ENCODE measurements around the gene ABCC1.
"Not testable (repeated sequence)": the region's sequence is repeated elsewhere in the genome, so short reads cannot be mapped to it uniquely, and the experiment has no call there.

ABCC1 gene

DNA sequence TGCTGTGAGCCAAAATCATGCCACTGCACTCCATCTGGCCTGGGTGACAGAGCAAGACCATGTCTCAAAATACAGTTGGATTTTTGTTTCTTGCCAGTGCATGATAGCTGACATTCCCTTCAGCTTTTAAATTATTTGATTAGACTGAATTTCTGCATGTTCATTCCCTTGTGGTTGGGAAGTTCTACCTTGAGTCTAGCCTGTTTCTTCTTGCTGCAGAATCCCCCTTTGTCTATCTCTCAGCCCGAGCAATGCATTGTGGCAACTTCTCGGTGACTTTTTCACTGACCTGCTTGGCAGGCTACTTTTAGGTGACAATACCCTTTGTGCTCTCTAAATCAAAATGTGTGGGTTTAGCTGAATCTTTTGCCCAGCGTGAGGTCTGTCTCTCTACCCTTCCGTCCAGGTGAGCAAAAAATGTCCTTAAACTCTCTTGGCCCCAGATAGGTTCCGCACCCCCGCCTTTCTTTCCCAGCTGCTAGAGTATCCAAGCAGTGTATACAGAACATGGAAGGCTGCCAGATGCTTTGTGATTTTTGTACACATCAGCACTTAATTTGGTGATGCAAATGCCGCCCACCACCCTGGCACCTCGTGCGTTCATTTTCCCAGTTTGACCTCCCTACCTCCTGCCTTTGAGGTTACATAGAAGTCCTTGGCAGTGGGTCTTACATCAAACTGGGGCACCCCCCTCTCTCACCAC is 143.7 kb downstream of the ABCC1 start:
- no peak for DNase-seq

DNA sequence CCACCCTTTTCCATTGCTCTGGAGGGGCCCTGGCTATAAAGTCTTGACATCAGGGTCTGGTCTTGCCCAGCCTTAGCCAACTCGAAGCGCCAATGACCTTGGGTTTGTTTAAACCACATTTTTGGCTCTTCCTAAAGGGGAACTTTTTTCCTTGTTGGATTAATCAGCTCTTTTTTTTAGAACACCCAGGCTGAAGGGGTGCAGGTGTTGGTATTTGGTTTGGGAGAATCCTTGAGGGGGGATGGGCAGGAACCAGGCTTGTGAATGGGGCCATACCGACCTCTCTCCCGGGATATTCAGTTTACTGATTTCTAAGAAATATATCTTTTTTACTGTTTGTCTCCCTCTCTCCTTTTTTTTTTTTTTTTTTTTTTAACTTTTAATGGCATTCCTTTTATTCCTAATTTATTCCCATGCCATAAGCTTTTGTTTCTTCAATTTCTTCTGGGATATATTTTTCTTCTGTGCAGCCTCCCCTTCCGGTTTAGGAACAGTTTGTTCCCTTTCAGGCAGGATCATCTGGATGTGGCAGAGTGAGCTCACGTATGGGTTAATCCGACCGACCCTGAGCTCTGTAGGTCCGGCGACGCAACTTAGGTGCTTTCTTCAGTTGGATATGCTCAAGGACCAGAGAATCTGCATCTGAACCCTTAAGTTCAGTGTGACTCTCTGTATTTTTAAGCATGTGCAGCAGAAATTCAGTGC is 144.4 kb downstream of the ABCC1 start:
- DNase-seq: no peak

DNA sequence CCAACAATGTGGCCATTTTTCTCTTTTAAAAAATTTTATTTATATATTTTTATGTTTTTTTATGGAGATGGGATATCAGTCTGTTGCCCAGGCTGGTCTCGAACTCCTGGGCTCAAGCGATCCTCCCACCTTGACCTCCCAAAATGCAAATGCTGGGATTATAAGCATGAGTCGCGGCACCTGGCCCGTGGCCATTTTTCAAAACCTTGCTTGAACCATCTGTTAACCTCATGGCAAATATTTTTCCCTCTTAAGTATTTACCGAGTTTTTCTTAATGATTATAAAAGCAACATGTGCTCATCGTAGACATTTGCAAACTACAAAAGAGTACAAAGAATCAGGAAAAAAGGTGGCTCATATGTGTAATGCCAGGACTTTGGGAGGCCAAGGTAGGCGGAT is 146.2 kb downstream of the ABCC1 start:
- no peak for DNase-seq

DNA sequence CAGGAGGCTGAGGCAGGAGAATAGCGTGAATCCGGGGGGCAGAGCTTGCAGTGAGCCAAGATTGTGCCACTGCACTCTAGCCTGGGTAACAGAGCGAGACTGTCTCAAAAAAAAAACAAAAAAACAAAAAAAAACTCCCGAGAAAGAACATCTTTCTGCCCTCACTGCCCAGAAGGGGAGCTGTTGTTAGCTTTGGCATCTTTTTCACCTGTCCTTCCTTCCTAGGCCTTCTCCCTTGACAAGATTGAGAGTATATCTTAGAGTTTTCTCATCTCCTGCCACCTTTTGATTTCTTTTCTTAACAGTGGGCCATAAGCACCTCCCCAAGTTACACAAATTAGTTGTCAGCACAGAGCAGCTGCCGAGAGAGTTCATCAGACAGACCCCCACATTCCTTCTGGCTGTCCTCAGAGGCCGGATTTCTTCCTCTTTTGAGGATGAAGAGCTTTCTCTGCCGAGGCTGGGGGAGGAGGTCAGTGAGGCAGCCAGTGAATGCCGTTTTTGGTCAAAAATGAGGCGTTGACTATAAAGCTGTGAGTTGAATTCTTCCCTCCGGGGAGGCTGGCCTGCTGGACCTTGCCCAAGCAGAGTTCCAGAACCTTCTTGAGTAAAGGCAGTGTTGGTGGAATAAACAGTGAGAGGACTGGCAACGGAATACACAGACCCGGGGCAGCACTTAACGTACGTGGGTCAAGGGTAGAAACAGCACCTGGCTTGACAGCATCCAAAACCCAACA is 146.9 kb downstream of the ABCC1 start:
- no peak for DNase-seq

DNA sequence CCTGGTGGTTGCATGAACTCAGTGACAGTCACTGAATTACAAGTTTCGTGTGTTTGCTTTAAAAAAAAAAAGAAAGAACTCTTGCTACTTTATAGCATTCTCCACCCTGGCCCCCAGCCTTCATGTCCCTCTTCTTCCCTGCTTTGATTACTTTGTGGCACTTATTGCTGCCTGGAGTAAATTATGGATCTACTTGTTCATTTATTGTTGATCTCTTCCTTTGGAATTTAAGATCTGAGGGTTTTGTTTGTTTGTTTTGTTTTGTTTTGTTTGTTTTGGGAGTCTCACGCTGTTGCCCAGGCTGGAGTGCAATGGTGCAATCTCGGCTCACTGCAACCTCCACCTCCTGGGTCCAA is 147.4 kb downstream of the ABCC1 start:
- DNase-seq: no peak

DNA sequence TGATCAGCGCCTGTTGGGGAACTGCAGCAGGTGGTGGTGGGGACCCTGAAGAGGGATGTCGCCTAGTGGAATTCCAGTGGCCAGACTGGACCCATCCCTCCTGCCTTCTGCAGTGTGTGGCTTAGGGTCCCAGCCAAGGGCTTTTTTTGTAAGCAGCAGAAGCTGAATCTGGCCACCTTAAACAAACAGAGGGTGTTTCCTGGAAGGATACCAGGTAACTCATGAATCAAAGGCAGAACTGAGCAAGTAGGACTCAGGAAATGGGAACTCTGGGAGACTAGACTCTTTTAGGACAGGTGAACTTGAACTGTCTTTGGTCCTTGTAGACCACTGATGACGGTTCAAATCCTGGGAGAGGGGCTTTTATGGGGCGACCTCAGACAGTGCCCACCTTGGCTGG is 149.9 kb downstream of the ABCC1 start:
- DNase-seq: no peak

DNA sequence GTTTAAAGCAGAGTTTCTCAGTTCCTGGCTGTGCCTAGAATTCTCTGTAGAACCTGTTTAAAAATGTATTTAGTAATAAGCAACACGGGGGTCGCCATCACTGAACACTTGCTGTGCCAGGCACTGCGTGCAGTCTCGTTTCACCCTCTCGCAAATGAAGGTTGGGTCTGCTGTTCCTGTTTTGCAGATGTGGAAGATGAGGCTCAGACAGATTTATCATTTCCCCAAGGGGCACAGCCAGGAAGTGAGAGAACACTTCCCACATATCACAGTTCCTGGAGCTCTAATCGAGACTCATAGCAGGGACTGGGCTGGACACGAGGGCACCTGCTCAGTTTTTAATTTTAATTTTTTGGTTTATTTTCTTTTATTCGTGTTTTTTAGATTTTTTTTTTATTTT is 151.2 kb downstream of the ABCC1 start:
- no peak for DNase-seq

DNA sequence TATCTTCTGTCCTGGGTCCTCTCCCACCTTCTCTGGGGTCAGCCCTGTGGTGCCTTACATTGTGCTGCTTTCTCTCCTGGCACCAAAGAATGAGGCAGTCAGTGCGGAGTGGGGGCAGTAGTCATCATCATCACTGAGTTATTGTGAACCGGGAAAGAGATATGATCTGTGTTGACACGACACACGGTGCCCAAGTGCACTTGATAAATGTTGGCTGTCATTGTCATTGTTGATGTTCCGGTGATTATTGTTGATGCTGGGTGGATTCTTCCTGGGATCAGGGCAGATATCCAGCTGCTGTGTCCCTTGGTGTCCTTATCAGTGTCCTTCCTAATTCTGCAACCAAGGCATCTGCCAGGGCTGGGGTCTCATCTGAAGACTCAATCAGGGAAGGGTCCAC is 152.2 kb downstream of the ABCC1 start:
- DNase-seq: no peak

DNA sequence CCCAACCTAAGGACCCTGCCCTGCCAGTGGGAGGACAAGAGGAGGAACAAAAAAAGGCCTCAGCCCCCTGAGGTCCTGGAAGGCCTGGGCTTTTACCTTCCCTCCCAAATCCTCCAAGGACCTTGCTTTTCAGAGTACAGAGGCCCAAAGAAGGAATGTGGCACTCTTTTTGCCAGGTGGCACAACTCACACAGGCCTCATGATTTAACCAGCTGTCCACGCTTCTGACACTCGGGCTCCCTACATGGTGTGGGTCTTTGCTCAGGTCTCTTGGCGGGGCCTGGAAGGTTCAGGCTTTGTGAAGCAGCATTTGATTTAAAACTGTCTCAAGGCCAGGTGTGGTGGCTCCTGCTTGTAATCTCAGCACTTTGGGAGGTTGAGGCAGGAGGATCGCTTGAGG is 153.3 kb downstream of the ABCC1 start:
- DNase-seq: no peak

DNA sequence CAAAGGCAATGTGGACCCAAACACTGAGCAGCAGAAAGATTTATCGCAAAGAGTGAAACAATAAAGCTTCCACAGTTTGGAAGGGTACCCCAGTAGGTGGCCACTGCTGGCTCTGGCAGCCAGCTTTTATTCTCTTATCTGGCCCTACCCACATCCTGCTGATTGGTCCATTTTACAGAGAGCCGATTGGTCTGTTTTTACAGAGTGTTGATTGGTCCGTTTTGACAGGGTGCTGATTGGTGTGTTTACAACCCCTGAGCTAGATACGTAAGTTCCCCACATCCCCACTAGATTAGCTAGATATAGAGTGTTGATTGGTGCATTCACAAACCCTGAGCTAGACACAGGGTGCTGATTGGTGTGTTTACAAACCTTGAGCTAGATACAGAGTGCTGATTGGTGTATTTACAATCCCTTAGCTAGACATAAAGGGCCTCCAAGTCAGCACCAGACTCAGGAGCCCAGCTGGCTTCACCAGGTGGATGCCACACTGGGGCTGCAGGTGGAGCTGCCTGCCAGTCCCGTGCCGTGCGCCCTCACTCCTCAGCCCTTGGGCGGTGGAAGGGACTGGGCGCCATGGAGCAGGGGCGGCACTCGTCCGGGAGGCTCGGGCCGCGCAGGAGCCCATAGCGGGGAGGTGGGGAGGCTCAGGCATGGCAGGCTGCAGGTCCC is 154.9 kb downstream of the ABCC1 start:
- DNase-seq: not testable (repeated sequence)

DNA sequence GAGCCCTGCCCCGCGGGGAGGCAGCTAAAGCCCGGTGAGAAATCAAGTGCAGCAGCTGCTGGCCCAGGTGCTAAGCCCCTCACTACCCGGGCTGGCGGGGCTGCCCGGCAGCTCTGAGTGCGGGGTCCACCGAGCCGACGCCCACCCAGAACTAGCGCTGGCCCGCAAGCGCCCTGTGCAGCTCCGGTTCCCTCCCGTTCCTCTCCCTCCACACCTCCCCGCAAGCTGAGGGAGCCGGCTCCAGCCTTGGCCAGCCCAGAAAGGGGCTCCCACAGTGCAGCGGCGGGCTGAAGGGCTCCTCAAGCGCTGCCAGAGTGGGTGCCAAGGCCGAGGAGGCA is 155.4 kb downstream of the ABCC1 start:
- not testable (repeated sequence) for DNase-seq

DNA sequence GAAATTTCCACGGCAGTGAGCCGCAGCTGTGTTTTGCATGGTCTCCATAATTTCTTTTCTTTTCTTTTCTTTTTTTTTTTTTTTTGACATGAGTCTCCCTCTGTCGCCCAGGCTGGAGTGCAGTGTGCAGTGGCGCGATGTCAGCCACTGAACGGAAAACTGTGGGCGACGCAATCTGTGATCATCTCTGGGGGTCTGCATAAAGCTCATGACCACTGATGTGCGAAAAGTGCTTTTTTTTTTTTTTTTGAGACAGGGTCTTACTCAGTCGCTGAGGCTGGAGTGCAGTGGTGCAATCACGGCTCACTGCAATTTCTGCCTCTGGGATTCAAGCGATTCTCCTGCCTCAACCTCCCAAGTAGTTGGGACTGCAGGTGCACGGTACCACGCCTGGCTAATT is 156.2 kb downstream of the ABCC1 start:
- no peak for DNase-seq

DNA sequence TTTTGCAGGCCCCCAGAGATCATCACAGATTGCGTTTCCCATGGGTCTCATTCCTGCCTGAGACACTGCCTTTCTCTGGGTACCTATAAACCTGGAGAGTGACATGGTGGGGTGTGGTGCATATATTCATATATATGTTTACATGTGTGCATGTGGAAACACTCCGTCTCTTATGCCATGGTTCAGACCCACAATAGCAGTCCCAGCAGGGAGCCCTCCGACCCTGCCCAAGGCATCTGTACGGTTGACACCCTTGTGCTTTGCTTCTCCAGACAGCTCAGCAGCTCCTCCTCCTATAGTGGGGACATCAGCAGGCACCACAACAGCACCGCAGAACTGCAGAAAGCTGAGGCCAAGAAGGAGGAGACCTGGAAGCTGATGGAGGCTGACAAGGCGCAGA is 157.1 kb downstream of the ABCC1 start:
- no peak for DNase-seq

DNA sequence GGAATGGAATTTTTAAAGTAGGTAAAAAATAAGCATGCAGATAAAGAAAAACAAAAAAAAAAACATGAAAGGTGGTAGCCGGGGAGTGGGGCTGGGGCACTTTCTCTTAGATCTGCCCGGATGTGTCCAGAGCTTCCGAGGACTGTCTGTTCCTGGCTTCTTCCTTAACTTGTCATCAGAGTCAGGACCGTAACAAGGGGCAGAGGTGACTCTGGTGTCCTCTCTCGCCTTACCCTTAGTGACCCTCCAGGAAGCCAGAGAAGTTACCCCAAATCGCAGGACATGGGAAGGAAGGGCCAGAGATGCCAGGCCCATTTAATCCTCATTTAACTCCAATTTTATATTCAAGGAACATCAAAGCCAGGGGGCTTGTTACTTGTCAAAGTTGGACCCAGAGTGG is 158.4 kb downstream of the ABCC1 start:
- no peak for DNase-seq

DNA sequence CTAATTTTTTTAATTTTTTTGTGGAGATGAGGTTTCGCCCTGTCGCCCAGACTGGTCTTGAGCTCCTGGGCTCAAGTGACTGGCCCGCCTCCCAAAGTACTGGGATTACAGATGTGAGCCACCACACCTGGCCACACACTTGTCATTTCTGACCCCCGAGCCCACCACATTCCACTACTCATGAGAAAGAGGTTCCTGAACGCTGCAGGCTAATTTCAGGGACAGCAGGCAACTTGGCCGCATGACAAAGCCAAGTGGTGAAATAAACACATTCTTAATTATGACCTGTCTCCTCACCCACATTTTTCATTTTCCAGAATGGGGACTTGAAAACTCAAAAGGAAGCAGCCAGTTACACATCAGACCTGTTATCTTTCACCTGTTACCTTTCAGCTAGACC is 159.3 kb downstream of the ABCC1 start:
- DNase-seq: peak in 1 of 2 experiments; percentile 33

DNA sequence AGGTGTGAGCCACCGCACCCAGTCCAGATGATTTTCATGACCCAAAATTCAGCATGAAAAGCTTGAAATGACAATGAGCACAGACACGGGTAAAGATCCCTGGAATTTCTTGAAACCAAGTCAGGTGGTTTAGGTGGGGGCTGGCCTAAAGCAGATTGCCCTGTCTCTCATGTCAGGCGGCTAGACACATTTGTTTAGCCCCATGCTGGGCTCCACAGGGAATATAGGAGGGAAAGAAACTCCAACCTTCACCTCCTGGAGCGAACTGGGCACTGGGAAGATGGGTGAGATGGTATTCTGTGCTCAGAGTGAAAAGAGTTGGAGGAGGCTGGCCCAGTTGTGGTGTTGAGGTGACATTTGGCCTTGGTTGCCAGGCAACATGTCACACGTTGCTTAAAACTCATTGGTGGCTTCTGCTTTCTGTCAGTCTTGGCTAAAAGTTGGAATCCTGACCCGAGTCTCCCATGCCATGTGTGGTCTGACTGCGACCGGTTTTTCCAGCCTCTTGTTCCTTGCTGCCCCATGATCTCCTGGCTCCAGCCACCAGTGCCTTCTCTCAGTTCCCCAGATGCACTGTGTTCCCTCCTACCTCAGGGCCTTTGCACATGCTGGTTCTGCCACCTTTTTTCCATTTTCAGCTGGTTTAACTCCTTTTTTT is 160.2 kb downstream of the ABCC1 start:
- DNase-seq: no peak

DNA sequence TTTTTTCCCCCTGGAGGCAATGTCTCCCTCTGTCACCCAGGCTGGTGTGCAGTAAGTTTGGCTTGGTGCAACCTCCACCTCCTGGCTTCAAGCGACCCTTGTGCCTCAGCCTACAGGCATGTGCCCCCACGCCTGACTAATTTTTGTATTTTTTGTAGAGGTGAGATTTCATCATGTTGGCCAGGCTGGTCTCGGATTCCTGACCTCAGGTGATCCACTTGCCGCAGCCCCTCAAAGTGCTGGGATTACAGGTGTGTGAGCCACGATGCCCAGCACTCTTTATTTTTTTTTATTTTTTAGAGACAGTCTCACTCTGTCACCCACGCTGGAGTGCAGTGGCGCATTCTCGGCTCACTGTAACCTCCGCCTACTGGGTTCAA is 160.7 kb downstream of the ABCC1 start:
- DNase-seq: no peak

DNA sequence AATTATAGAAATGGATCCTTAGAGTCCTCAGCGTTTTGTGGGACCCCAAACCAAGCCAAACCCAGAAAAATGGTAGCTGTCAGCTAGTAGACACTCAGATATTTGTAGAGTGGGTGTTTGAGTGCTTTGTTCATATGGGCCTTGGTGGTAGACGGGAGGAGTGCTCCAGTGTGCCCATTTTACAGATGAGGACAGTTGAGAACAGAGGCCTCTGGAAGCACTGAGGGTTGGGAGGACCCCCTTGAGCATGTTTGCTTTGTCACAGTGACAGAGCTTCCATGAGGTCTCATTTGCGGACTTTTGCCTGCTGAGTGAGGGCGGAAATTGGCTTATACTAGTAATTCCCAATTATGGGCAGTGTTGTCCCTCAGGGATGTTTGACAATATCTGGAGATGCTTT is 162.2 kb downstream of the ABCC1 start:
- DNase-seq: no peak

DNA sequence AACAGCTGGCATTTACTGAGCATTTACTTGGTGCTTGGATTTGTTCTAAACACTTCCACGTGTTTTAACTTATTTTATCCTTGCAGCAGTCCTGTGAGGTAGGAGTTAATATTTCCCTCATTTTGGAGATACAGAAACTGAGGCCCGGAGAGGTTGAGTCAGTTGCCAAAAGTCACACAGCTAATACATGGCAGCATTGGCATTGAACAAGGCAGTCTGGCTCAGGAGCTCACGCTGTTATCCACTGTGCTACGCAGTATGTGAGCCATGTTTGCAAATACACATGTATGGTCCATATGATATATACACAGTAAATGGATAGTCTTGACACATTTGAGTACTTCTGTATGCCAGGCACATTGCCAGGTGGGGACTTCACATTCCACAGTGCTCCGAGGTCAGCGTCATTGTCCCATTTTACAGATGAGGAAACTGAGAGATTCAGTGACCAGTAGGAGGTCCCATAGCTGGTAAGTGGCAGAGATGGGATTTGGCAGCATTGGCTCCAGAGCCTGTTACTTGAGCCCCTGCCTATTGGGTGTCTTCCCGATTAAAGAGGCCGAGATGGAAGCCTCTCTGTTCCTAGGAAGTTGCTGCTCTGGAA is 163.1 kb downstream of the ABCC1 start:
- no peak for DNase-seq

DNA sequence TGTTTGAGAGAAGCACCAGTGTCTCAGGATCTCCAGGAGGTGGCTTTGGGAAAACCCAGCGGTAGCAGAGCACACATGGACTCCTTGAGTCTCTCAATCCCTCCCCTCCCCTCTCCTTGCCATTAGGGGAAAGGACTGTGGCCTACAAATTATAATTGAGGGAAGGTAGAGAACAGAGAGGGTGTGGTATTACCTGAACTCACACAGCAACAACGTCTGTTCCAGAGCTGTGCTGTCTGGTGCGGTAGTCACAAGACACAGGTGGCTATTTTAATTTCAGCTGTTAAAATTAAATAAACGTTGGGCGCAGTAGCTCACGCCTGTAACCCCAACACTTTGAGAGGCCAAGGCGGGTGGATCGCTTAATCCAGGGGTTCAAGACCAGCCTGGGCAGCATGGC is 163.7 kb downstream of the ABCC1 start:
- no peak for DNase-seq

DNA sequence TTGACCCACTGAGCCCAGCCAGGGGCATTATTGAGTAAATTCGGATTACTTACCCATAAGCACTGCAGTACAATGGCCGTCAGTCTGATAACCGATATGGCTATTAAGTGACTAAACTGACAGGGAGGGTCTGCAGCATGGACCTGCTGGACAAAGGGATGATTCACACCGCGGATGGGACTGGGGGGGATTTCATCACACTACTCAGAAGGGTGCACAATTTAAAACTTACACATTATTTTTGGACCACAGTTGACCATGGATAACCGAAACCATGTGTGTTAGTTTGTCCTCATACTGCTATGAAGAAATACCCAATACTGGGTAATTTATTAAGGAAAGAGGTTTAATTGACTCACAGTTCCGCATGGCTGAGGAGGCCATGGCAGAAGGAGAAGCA is 167.4 kb downstream of the ABCC1 start:
- no peak for DNase-seq

DNA sequence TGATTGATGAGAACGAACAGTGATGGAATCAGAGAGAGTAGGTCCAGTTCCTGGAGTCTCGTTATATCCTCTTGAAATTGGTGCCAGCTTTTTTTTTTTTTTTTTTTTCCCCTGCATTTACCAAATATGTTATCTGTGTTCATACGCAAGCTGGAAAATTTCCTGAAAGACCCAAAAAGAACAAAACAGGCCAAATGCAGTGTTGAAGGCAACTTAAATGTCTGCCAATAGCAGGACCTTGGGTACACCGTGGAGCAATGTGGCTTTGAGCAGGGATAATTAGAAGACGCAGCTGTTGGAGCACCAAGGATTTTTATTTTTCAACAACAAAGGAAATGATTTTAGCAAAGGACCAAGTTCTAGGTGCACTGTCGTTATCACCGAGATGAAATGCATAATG is 168.9 kb downstream of the ABCC1 start:
- DNase-seq: no peak

DNA sequence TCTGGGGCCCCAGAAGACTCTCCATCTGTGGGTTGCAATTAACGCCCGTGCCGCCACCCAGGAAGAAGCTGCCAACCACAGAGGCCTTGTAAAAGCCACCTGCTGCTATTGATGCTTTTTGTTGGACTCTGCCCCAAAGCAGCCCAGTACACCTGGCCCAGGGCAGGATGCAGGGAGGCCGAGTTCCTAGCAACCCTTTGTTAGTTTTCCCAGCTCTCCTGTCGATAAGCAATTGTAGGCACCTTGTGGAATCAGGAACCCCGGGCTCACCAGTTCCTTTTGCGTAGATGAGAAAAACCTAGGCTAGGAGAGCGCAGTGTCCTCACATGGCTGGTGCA is 170.6 kb downstream of the ABCC1 start:
- no peak for DNase-seq
